ENCODE results near the gene ZSCAN5A. TPM values are rescaled to one million over a fixed set of nuclear protein-coding genes. Genes with fewer than 3 reads are reported as not detected.

Gene ZSCAN5A
- total and polyA plus RNA-seq, 2 of the 13 experiments (the other 11 are each of a cell fraction or from before 2014, with no cell fraction given): 9.5 to 17.8 TPM

GRCh38 chr19:56258272-56258671, 56.4 kb downstream of the ZSCAN5A start (continued):
- TF ChIP-seq DZIP1 (CRISPR knock-in tag; IDR thresholded peaks at IDR 0.05) (no peak), CEBPZ (IDR thresholded peaks at IDR 0.05; ENCODE audit: low read length) (no peak), ZNF562 (CRISPR knock-in tag; IDR thresholded peaks at IDR 0.05; ENCODE audit: borderline replicate concordance) (no peak), PPARG (CRISPR knock-in tag; conservative IDR thresholded peaks at IDR 0.05) (no peak), ZNF720 (CRISPR knock-in tag; IDR thresholded peaks at IDR 0.05) (no peak), PLRG1 (conservative IDR thresholded peaks at IDR 0.05) (no peak)

GRCh38 chr19:56253737-56254136, 60.9 kb downstream of the ZSCAN5A start:
- H3K4me1 ChIP-seq (ENCODE audit: insufficient read depth, low read length): no peaks in the 10 kb centered on the region
- ChIA-PET CTCF (ENCODE audit: low intra/inter-chr PET ratio, low total read pairs) (interaction anchor here (1.6 to 3.5 kb wide), 3 partner anchors 55 to 96 kb away, joined by 4 to 46 read pairs (median 5); no protein-coding TSS in a partner anchor), POLR2A (interaction anchor here (1.5 to 1.9 kb wide), 3 partner anchors 56 to 177 kb away, joined by 3 to 7 read pairs (median 4); no protein-coding TSS in a partner anchor)
- no peak overlapping the region for H3K9ac ChIP-seq (ENCODE audit: insufficient read depth, low read depth, low read length)
- peak; percentile 48 for DNase-seq (ENCODE audit: low spot score)
- in situ Hi-C loops (cut with HindIII; ENCODE audit: extremely low pct_ligation_motif_present, low pct_unique_long_range_greater_than_20kb): loop anchor here (5.0 kb wide), 1 partner anchor 79 kb away; no protein-coding TSS in a partner anchor
- H4K20me1 ChIP-seq (ENCODE audit: insufficient read depth, low read length): no peaks in the 10 kb centered on the region
- no peak overlapping the region for H3K27ac ChIP-seq (ENCODE audit: extremely low read length, insufficient read depth, low read length)
- H3K27me3 ChIP-seq (ENCODE audit: control insufficient read depth in 1 of 2, insufficient read depth in 2 of 2, low read length in 2 of 2): no peaks in the 10 kb centered on the region
- no peaks in the 10 kb centered on the region; a peak in 1 of 5 replicates for H3K36me3 ChIP-seq (replicated peaks in 1 of 2; ENCODE audit: control insufficient read depth in 1 of 2, insufficient read depth in 2 of 2, low read length in 2 of 2)
- no peak overlapping the region for H3K4me3 ChIP-seq (replicated peaks in 1 of 3; ENCODE audit: insufficient read depth in 1 of 3, low read depth in 2 of 3, low read length in 3 of 3)
- no peak for ATAC-seq
- no peak for FAIRE-seq
- H3K4me2 ChIP-seq (ENCODE audit: low read depth, low read length): no peak overlapping the region
- WGBS (ENCODE audit: low lambda C conversion rate): 87% methylated on average over 5 of the region's 5 CpGs
- no peak overlapping the region for H2AFZ ChIP-seq (ENCODE audit: low read length)
- BruUV-seq (replicated peaks): no TSS peak
- intact Hi-C loops (cut with micrococcal nuclease; ENCODE audit: unreplicated experiment): loop anchor here (1.0 kb wide), 1 partner anchor 80 kb away; no protein-coding TSS in a partner anchor
- no peaks in the 10 kb centered on the region for H3K9me3 ChIP-seq (ENCODE audit: low read length)
- H3K79me2 ChIP-seq (ENCODE audit: insufficient read depth, low read length): no peaks in the 10 kb centered on the region
- peak; percentile 59 for TF ChIP-seq STAG1 (CRISPR knock-in tag; IDR thresholded peaks at IDR 0.05)
- no peak for TF ChIP-seq NR1H2 (CRISPR knock-in tag; IDR thresholded peaks at IDR 0.05; ENCODE audit: borderline replicate concordance, low read depth)
- TF ChIP-seq FOXP4 (CRISPR knock-in tag; IDR thresholded peaks at IDR 0.05): no peak
- no peak for TF ChIP-seq HMG20B (CRISPR knock-in tag; conservative IDR thresholded peaks at IDR 0.05)
- TF ChIP-seq TERF1 (CRISPR knock-in tag; IDR thresholded peaks at IDR 0.05): no peak
- TF ChIP-seq SMC3 (IDR thresholded peaks at IDR 0.05; ENCODE audit: low read length): peak; percentile 50; the same call in 1 of the 2 replicates
- no peak for TF ChIP-seq MEIS2 (CRISPR knock-in tag; IDR thresholded peaks at IDR 0.05)
- TF ChIP-seq NFE2 (CRISPR knock-in tag; IDR thresholded peaks at IDR 0.05): no peak
- no peak for TF ChIP-seq GLI4 (CRISPR knock-in tag; IDR thresholded peaks at IDR 0.05; ENCODE audit: borderline replicate concordance)

All from HepG2 (cell line).